Keratinocyte (primary cell): ENCODE measurements around the gene KNOP1. TPM values are rescaled to one million over a fixed set of nuclear protein-coding genes. Genes with fewer than 3 reads are reported as not detected.

ENCODE experiments used
- DNase-seq: peaks from one replicate; pipeline ENCODE4 v3.0.0-alpha.2; 2011; ENCODE audit warnings: low read depth, missing footprints, low spot score
- FAIRE-seq: peaks from 2 replicates; lab custom pipeline; 2011; peaks lifted over from hg19 to GRCh38; lab: Jason Lieb, UNC
- H2AFZ ChIP-seq: 2 replicates; pipeline ENCODE4 v1.6.0; 2012; ENCODE audit warnings: low read length, control low read depth, inconsistent platforms; ENCODE audit not compliant: control insufficient read depth
- H3K27ac ChIP-seq: 2 replicates; pipeline ENCODE4 v1.5.1; 2011; ENCODE audit warnings: low read length; ENCODE audit not compliant: control insufficient read depth, insufficient read depth
- H3K27me3 ChIP-seq: 3 replicates; pipeline ENCODE4 v1.6.0; 2011; ENCODE audit warnings: low read length; ENCODE audit not compliant: control insufficient read depth, insufficient read depth; ENCODE audit errors: extremely low read depth
- H3K36me3 ChIP-seq, 2 experiments: 2 replicates in 1 of 2; 3 replicates in 1 of 2; pipeline ENCODE4 v1.5.1; 2011; ENCODE audit warnings: low read length in 2 of 2, mild to moderate bottlenecking in 1 of 2; ENCODE audit not compliant: control insufficient read depth in 2 of 2, insufficient read depth in 2 of 2; ENCODE audit errors: extremely low read depth in 1 of 2
- H3K4me1 ChIP-seq: 3 replicates; pipeline ENCODE4 v1.5.1; 2011; ENCODE audit warnings: low read length; ENCODE audit not compliant: control insufficient read depth, insufficient read depth; ENCODE audit errors: extremely low read depth
- H3K4me2 ChIP-seq: 3 replicates; pipeline ENCODE4 v1.6.0; 2011; ENCODE audit warnings: low read depth, low read length; ENCODE audit not compliant: control insufficient read depth, insufficient read depth; ENCODE audit errors: extremely low read depth
- H3K4me3 ChIP-seq, 3 experiments: fragments of 200-600 bp in 1 of 3; sonication (generic) in 1 of 3; 2 replicates in 2 of 3; 3 replicates in 1 of 3; pipeline ENCODE4 v1.5.1; 2011 to 2016; ENCODE audit warnings: low read length in 3 of 3, mild to moderate bottlenecking in 3 of 3, control low read depth in 2 of 3, inconsistent platforms in 1 of 3, low read depth in 1 of 3, mixed read lengths in 1 of 3, mixed run types in 1 of 3, moderate library complexity in 1 of 3; ENCODE audit not compliant: control insufficient read depth in 2 of 3, insufficient read depth in 2 of 3; ENCODE audit errors: extremely low read depth in 1 of 3
- H3K79me2 ChIP-seq: 2 replicates; pipeline ENCODE4 v1.6.0; 2012; ENCODE audit warnings: low read length; ENCODE audit not compliant: control insufficient read depth, insufficient read depth
- H3K9ac ChIP-seq: 3 replicates; pipeline ENCODE4 v1.6.0; 2011; ENCODE audit warnings: low read length; ENCODE audit not compliant: control insufficient read depth, insufficient read depth; ENCODE audit errors: extremely low read depth
- H3K9me1 ChIP-seq: 3 replicates; pipeline ENCODE4 v1.6.0; 2011; ENCODE audit warnings: low read length; ENCODE audit not compliant: control insufficient read depth, insufficient read depth; ENCODE audit errors: extremely low read depth
- H3K9me3 ChIP-seq: 2 replicates; pipeline ENCODE4 v1.5.1; 2012; ENCODE audit warnings: low read depth, low read length; ENCODE audit not compliant: control insufficient read depth
- H4K20me1 ChIP-seq: 3 replicates; pipeline ENCODE4 v1.6.0; 2011; ENCODE audit warnings: low read length; ENCODE audit not compliant: control insufficient read depth, insufficient read depth; ENCODE audit errors: extremely low read depth
- CTCF ChIP-seq, 3 experiments: IDR thresholded peaks in 1 of 3; conservative IDR thresholded peaks in 1 of 3; optimal IDR thresholded peaks in 1 of 3; 2 replicates in 2 of 3; 3 replicates in 1 of 3; pipeline versions ENCODE3 to v1.5.1; 2011; ENCODE audit warnings: low read length in 3 of 3, mild to moderate bottlenecking in 3 of 3, moderate library complexity in 2 of 3, control low read depth in 1 of 3, inconsistent platforms in 1 of 3; ENCODE audit not compliant: insufficient read depth in 2 of 3; ENCODE audit errors: extremely low read depth in 1 of 3
- EZH2 ChIP-seq: IDR thresholded peaks from one replicate; pipeline ENCODE4 v1.6.1; 2012; ENCODE audit warnings: inconsistent platforms, mild to moderate bottlenecking, low read length, moderate library complexity
- dilution Hi-C: fragments of 300-500 bp; cut with MboI; formaldehyde crosslinking; loops from one replicate; pipeline ENCODE4 v1.7.0; 2020; ENCODE audit warnings: low sequenced_read_pairs; ENCODE audit not compliant: extremely low pct_ligation_motif_present
- polyA plus RNA-seq, 5 experiments: library from polyadenylated mRNA; depleted of rRNA in 3 of 5; stranded (reverse) in 3 of 5; stranded (forward) in 1 of 5; unstranded in 1 of 5; fragments of >200 nt; gene quantifications; 1 replicate in 1 of 5; 2 replicates in 3 of 5; 3 replicates in 1 of 5; pipeline versions ENCODE4 v1.2.1 to v1.2.3, GENCODE V29; 2011 to 2012; ENCODE audit warnings: missing spikeins in 2 of 5, low read depth in 1 of 5, low replicate concordance in 1 of 5

The KNOP1 gene
- polyA plus RNA-seq, 1 donor (not counting 4 experiments of a cell fraction or from before 2014, with no cell fraction given), result 19.8 TPM

- H3K4me1 ChIP-seq, result peaks cover 4% of the 10 kb centered on the region
- no peak overlapping the region for H2AFZ ChIP-seq
- FAIRE-seq, result no peak
- no peak overlapping the region for H3K4me3 ChIP-seq
- H3K79me2 ChIP-seq, result no peaks in the 10 kb centered on the region
- DNase-seq, result no peak
- dilution Hi-C loops, result no loop called here
- no peaks in the 10 kb centered on the region for H3K9me3 ChIP-seq
- TF ChIP-seq EZH2 (no peak), CTCF (optimal IDR thresholded peaks at IDR 0.05 in 1 of 3, IDR thresholded peaks at IDR 0.05 in 1 of 3, conservative IDR thresholded peaks at IDR 0.05 in 1 of 3; ENCODE audit: extremely low read depth in 1 of 3, insufficient read depth in 2 of 3, low read length in 3 of 3) (no peak)
- no peak overlapping the region for H3K27ac ChIP-seq
- H3K9ac ChIP-seq, result no peak overlapping the region
- no peak overlapping the region for H3K4me2 ChIP-seq
- H3K36me3 ChIP-seq, result peaks cover 2 to 4% of the 10 kb centered on the region in 2 experiments
- no peaks in the 10 kb centered on the region for H3K9me1 ChIP-seq
- no peaks in the 10 kb centered on the region for H4K20me1 ChIP-seq
- no peaks in the 10 kb centered on the region for H3K27me3 ChIP-seq
These were observed 26.8 kb downstream of the KNOP1 start for GRCh38 chr16:19691161-19691711.

- Histone ChIP-seq H4K20me1 (no peaks in the 10 kb centered on the region), H3K36me3 (peaks cover 2 to 7% of the 10 kb centered on the region in 2 experiments), H3K4me3 (no peak overlapping the region), H3K27me3 (no peaks in the 10 kb centered on the region), H2AFZ (no peak overlapping the region), H3K27ac (no peak overlapping the region), H3K9me3 (no peaks in the 10 kb centered on the region), H3K9ac (no peak overlapping the region), H3K4me1 (no peaks in the 10 kb centered on the region), H3K9me1 (no peaks in the 10 kb centered on the region), H3K4me2 (no peak overlapping the region), H3K79me2 (no peaks in the 10 kb centered on the region)
- dilution Hi-C loops, result no loop called here
- FAIRE-seq (no peak), DNase-seq (no peak)
- TF ChIP-seq CTCF (optimal IDR thresholded peaks at IDR 0.05 in 1 of 3, IDR thresholded peaks at IDR 0.05 in 1 of 3, conservative IDR thresholded peaks at IDR 0.05 in 1 of 3; ENCODE audit: extremely low read depth in 1 of 3, insufficient read depth in 2 of 3, low read length in 3 of 3), result no peak
- no peak for TF ChIP-seq EZH2
These were observed 27.8 kb downstream of the KNOP1 start for GRCh38 chr16:19690196-19690595.
